Measurements from ENCODE around the gene VWA1.

Gene VWA1

GRCh38 chr1:1433804-1434130, 1.7 kb upstream of the VWA1 start:
- TF ChIP-seq, protein P1, sequence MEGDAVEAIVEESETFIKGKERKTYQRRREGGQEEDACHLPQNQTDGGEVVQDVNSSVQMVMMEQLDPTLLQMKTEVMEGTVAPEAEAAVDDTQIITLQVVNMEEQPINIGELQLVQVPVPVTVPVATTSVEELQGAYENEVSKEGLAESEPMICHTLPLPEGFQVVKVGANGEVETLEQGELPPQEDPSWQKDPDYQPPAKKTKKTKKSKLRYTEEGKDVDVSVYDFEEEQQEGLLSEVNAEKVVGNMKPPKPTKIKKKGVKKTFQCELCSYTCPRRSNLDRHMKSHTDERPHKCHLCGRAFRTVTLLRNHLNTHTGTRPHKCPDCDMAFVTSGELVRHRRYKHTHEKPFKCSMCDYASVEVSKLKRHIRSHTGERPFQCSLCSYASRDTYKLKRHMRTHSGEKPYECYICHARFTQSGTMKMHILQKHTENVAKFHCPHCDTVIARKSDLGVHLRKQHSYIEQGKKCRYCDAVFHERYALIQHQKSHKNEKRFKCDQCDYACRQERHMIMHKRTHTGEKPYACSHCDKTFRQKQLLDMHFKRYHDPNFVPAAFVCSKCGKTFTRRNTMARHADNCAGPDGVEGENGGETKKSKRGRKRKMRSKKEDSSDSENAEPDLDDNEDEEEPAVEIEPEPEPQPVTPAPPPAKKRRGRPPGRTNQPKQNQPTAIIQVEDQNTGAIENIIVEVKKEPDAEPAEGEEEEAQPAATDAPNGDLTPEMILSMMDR (conservative IDR thresholded peaks at IDR 0.05; ENCODE audit: low read depth, low read length) = no peak
- H4K20me1 ChIP-seq (ENCODE audit: insufficient read depth) = no peaks in the 10 kb centered on the region
- H3K9ac ChIP-seq = no peak overlapping the region
- no peak overlapping the region for H3K4me3 ChIP-seq (IDR thresholded peaks at IDR 0.05; ENCODE audit: insufficient read depth, low read depth, low read length)
- H3K27me3 ChIP-seq (ENCODE audit: insufficient read depth, low read depth) = peaks cover 73% of the 10 kb centered on the region
- H3K27ac ChIP-seq = no peak overlapping the region
- H3K36me3 ChIP-seq (ENCODE audit: insufficient read depth) = no peaks in the 10 kb centered on the region
- H2AFZ ChIP-seq (ENCODE audit: low read depth) = no peak overlapping the region
- H3K79me2 ChIP-seq (ENCODE audit: insufficient read depth, low read depth) = no peaks in the 10 kb centered on the region
- no peak overlapping the region for H3K4me2 ChIP-seq
- no peaks in the 10 kb centered on the region for H3K4me1 ChIP-seq (ENCODE audit: low read depth, poor library complexity, severe bottlenecking)

GRCh38 chr1:1434131-1434823, 1.2 kb upstream of the VWA1 start:
- H3K4me2 ChIP-seq = no peak overlapping the region
- H3K9ac ChIP-seq = no peak overlapping the region
- H3K4me1 ChIP-seq (ENCODE audit: low read depth, poor library complexity, severe bottlenecking) = no peaks in the 10 kb centered on the region
- no peaks in the 10 kb centered on the region for H4K20me1 ChIP-seq (ENCODE audit: insufficient read depth)
- no peaks in the 10 kb centered on the region for H3K79me2 ChIP-seq (ENCODE audit: insufficient read depth, low read depth)
- no peaks in the 10 kb centered on the region for H3K36me3 ChIP-seq (ENCODE audit: insufficient read depth)
- TF ChIP-seq, protein P1 (conservative IDR thresholded peaks at IDR 0.05; ENCODE audit: low read depth, low read length) = no peak
- H3K4me3 ChIP-seq (IDR thresholded peaks at IDR 0.05; ENCODE audit: insufficient read depth, low read depth, low read length) = no peak overlapping the region
- no peak overlapping the region for H3K27ac ChIP-seq
- H2AFZ ChIP-seq (ENCODE audit: low read depth) = no peak overlapping the region
- H3K27me3 ChIP-seq (ENCODE audit: insufficient read depth, low read depth) = peaks cover 68% of the 10 kb centered on the region

DNA sequence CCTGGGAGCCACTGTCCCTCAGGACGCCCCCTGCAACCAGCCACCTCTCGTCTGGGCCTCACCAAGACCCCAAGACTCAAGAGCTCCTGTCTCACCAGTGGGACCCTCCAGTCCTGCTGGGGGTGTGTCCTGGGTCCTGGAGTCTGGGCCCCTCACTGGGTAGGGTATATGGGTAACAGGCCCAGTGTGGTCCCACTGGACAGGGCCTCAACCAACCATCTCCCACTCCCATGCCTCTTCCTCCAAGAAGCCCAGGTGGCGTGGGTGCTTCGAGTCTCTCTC, 725 bp upstream of the VWA1 start:
- no peak overlapping the region for H3K9ac ChIP-seq
- H3K27ac ChIP-seq = no peak overlapping the region
- H3K4me2 ChIP-seq = no peak overlapping the region
- TF ChIP-seq, protein P1 (conservative IDR thresholded peaks at IDR 0.05; ENCODE audit: low read depth, low read length) = no peak
- no peaks in the 10 kb centered on the region for H3K4me1 ChIP-seq (ENCODE audit: low read depth, poor library complexity, severe bottlenecking)
- no peak overlapping the region for H3K4me3 ChIP-seq (IDR thresholded peaks at IDR 0.05; ENCODE audit: insufficient read depth, low read depth, low read length)
- no peaks in the 10 kb centered on the region for H3K79me2 ChIP-seq (ENCODE audit: insufficient read depth, low read depth)
- peaks cover 63% of the 10 kb centered on the region for H3K27me3 ChIP-seq (ENCODE audit: insufficient read depth, low read depth)
- H3K36me3 ChIP-seq (ENCODE audit: insufficient read depth) = no peaks in the 10 kb centered on the region
- no peaks in the 10 kb centered on the region for H4K20me1 ChIP-seq (ENCODE audit: insufficient read depth)
- no peak overlapping the region for H2AFZ ChIP-seq (ENCODE audit: low read depth)

DNA sequence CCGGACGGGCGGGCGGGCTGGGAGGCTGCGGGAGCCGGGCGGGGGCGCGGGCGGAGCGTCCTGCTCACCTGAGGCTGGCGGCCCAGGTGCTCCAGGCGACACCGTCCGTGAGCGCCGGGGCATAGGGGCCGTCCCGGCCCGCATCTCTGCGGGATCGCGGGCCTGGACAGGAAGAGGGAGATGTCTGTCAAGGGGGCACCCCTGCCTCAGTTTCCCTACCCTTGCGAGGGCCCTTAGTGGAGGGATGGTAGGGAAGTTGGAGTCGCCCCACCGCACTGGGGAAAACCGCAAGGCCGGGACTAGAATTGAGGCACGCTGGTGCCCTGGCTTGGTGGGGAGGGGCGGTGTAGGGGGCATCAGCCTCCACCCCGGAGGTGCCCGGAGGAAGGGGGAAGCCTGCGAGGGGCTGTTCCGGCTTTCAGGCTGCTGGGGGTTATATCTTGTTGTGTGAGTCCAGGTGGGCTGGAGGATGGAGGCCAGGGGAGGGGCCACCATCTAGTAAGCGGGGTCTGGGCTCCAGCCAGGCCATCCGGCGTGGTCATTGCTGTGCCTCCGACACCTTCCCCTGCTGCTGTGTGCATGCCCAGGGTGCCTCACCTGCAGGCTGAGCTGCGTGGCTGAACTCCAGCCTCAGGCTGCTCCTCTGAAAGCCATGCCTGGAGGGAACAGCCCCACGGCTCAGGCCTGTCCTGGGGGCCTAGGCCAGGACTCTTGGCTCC, 580 bp downstream of the VWA1 start:
- no peak overlapping the region for H3K4me3 ChIP-seq (IDR thresholded peaks at IDR 0.05; ENCODE audit: insufficient read depth, low read depth, low read length)
- H3K36me3 ChIP-seq (ENCODE audit: insufficient read depth) = no peaks in the 10 kb centered on the region
- H3K27ac ChIP-seq = no peak overlapping the region
- H3K9ac ChIP-seq = no peak overlapping the region
- no peak overlapping the region for H2AFZ ChIP-seq (ENCODE audit: low read depth)
- TF ChIP-seq, protein P1 (conservative IDR thresholded peaks at IDR 0.05; ENCODE audit: low read depth, low read length) = no peak
- no peaks in the 10 kb centered on the region for H4K20me1 ChIP-seq (ENCODE audit: insufficient read depth)
- peaks cover 57% of the 10 kb centered on the region for H3K27me3 ChIP-seq (ENCODE audit: insufficient read depth, low read depth)
- no peaks in the 10 kb centered on the region for H3K4me1 ChIP-seq (ENCODE audit: low read depth, poor library complexity, severe bottlenecking)
- no peak overlapping the region for H3K4me2 ChIP-seq
- no peaks in the 10 kb centered on the region for H3K79me2 ChIP-seq (ENCODE audit: insufficient read depth, low read depth)
